HG03060 (cell line): ENCODE measurements around the gene MED12L.

ENCODE experiments used
- ATAC-seq: cut with Tn5 transposase; IDR thresholded peaks from one replicate; pipeline ENCODE4 v1.9.1; 2021; ENCODE audit warnings: low read depth, moderate number of reproducible peaks; ENCODE audit not compliant: unreplicated experiment

Gene MED12L

GRCh38 chr3:151312972-151313371 is 227.5 kb downstream of the MED12L start:
- no peak for ATAC-seq

- no peak for ATAC-seq
These were observed 228.7 kb downstream of the MED12L start for GRCh38 chr3:151314137-151314536.

- ATAC-seq, result no peak
These were observed 229.1 kb downstream of the MED12L start for GRCh38 chr3:151314593-151314992.

DNA sequence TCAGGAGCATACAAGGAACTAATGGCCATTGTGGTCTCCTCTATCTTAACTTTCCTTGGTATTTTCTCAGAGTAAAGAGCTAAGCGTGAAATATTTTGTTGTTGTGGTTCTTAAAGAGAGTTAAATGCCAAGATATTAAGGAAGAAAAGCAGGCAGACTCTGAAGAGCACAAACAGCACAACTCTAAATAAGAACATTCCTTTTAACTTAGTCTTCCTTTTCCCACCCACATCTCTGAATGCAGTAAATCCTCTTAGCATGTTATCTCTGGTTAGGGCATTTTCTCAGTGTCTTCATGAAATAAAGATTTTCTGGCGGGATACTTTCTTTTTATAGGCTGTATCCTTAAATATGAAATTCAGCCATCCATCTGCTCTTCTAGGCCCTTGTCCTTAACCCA is 229.7 kb downstream of the MED12L start:
- no peak for ATAC-seq

DNA sequence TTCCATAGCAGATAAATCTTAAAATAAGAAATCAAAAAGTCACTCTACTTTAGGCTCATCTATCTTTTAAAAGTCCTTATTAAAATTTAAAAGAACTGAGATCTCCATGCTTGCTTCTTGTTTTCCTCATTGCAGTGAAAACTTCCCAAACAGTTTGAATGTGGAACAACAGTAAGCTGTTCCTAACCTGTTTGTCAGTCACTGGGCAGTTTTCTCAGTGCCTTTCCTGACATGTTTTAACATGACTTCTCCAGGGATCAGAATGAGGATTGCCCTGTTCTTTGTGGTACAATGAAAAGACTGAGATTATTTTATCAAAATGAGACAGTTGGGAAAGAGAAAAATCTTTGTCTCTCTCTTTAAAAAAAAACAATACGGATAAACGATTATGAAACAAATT is 230.4 kb downstream of the MED12L start:
- ATAC-seq, result no peak

DNA sequence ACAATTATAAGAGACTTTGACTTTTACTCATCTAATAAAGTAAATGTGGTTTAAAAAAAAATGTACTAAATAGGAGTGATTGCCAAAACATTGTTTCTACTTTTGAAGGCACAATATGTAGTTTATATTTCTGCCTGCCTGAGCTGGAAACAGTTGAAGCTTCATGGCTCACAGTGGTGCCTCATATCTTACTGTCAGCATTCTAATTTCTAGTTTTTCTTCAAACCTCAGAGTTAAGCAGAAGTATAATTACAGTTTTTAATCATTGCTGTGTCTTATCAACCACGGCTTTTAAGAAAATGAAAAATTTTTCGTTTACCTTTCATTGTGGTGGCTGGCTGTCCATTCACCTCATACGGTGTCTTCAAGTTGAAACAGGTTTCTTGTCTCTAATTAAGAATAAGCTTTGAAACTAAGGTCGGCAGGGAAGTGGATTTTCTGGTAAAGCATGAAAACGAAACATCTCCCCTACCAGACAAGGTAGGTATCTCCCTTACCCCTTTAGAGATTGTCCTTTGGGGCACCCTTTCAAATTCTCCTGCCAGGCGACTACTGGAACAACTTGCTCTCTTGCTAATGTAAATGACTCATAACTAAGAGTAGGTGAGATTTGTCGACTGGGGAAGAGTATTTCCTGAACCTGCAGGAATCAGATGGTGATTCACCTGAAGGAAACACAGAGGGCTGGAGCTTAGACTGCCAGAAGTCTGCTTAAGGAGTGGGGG is 231.0 kb downstream of the MED12L start, which contains the start of gene GPR87:
Gene GPR87, minus strand, starts transcription at position 554 of the 725 bp plus-strand sequence. CDS start 16,720 bp downstream, outside the sequence.
- ATAC-seq, result no peak

- no peak for ATAC-seq
These were observed 232.8 kb downstream of the MED12L start for GRCh38 chr3:151318313-151318712.

- no peak for ATAC-seq
These were observed 233.5 kb downstream of the MED12L start for GRCh38 chr3:151318991-151319390.

GRCh38 chr3:151319628-151320027 is 234.2 kb downstream of the MED12L start:
- no peak for ATAC-seq

DNA sequence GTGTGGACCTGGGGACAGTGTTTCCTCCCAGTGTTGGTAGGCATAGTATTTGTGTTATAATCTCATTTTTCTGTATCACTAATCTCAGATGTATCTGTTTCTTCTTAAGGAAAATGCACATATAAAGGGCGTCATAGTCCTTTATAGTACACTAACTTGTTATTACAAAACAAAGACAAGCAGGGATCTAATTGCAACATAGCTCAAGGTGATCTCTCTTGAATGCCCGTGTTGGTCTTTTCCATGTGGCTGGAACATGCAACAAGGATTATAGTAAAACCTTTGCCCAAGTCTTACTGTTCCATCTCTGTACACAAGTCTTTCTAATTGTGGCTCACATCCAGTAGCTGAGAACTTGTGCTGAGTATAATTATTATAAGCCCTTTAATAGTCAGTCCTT is 234.7 kb downstream of the MED12L start:
- no peak for ATAC-seq

- ATAC-seq, result no peak
These were observed 236.1 kb downstream of the MED12L start for GRCh38 chr3:151321526-151321925.

DNA sequence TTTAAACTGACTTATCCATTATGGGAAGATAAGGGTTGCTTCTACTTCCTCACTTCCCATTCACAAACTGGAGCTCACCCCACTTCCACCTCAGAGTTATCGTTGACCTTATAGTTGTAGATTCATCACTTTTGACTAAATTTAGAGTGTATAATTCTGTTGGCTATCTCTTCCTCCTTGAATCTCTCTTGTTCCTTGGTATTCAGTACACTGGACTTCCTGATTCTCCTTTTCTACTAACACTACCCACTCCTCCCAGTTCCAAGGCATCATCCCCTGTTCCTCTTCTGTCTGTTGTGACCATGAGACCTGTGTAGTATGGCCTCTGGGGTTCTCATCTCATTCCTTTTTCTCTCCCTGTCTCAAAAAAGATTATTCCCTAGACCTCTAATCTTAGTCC is 237.0 kb downstream of the MED12L start:
- ATAC-seq, result no peak

- no peak for ATAC-seq
These were observed 242.2 kb downstream of the MED12L start for GRCh38 chr3:151327571-151328198.

DNA sequence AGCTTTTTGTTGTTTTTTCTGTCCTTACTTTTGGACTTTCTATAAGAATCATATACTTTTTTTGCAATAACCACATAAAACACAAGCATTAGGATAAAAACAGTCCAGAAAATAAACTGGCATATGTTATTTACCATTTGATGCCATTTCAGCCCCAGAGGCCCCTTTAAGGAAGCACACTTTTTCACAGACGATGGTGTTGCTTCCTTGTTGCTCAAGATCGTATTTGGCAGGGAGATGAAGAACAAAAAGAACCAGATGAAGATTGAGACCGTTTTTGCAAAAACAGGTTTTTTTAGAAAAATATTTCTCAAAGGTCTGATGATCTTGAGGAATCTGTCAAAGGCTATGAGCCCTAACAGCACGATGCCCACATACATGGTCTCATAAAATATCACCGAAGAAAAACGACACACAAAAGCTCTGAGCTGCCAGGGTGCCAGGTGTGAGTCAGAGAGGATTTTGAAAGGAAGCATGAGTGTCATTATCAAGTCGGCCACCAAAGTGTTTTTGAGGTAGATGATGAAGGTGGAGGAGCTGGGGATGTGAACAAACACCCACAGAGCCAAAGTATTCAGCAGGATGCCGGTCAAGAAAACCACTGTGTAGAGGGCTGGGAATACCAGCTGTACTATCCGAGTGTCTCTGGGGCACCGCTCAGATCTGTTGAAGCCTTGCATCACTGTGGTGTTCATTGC is 243.0 kb downstream of the MED12L start:
- ATAC-seq, result no peak

GRCh38 chr3:151329363-151329762 is 243.9 kb downstream of the MED12L start, which contains the start of gene P2RY13:
Gene P2RY13, minus strand, starts transcription at chr3:151329549. Its CDS starts 21 bp downstream, at chr3:151329528.
- ATAC-seq, result no peak

DNA sequence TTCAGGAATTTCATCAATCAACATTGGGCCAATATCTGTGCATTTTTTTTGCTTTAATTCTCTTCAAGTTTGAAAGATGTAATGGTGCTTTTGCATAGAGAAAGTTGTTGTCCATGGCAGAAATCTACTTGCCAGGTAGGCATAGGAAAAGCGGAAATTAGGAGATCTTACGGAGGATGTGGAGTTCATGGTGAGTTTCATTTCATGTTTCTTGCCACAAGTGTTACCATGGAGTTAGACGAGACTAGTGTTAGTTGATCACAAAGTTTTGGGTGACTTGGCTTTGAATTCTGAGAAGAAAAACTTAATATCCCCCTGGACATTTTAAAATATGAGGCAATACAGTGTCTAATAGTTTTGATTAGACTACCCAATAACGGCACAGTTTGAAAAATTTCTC is 244.9 kb downstream of the MED12L start:
- ATAC-seq, result no peak

DNA sequence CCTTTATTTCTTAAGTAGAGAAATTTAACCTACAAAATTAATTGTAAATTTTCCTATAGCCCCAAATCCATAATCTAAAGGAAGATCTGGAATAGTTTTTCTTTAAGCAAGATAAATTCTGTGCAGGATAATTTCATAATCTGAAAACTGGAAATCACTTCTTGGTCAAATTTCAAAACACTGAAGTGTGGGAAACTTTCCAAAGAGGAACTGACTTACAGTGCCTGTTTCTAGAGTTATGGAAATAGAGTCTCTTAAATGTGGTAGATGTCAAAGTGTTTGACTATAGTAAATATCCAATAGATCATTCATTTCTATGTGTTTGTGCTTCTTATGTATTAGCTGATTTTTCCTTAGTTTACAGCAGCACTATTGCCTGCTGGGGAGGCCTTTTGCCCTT is 245.4 kb downstream of the MED12L start:
- ATAC-seq, result no peak

GRCh38 chr3:151331696-151332095 is 246.2 kb downstream of the MED12L start:
- no peak for ATAC-seq

- ATAC-seq, result no peak
These were observed 260.4 kb downstream of the MED12L start for GRCh38 chr3:151345859-151346258.

- no peak for ATAC-seq
These were observed 260.8 kb downstream of the MED12L start for GRCh38 chr3:151346292-151346691.

- no peak for ATAC-seq
These were observed 262.0 kb downstream of the MED12L start for GRCh38 chr3:151347432-151347831.
